ENCODE measurements around the gene STRN4.

The STRN4 gene

GRCh38 chr19:46744005-46744691, 2.1 kb downstream of the STRN4 start:
- ATAC-seq, result no peak
- TF ChIP-seq ZNF70 (CRISPR knock-in tag; IDR thresholded peaks at IDR 0.05) (no peak), BACH2 (CRISPR knock-in tag; IDR thresholded peaks at IDR 0.05; ENCODE audit: borderline replicate concordance) (no peak), CSDC2 (CRISPR knock-in tag; IDR thresholded peaks at IDR 0.05) (no peak), OSR1 (CRISPR knock-in tag; IDR thresholded peaks at IDR 0.05) (no peak), PPARA (CRISPR knock-in tag; IDR thresholded peaks at IDR 0.05; ENCODE audit: borderline replicate concordance) (no peak), ZNF8 (CRISPR knock-in tag; IDR thresholded peaks at IDR 0.05) (no peak), RARB (CRISPR knock-in tag; IDR thresholded peaks at IDR 0.05) (no peak)
- TF ChIP-seq, protein P1, sequence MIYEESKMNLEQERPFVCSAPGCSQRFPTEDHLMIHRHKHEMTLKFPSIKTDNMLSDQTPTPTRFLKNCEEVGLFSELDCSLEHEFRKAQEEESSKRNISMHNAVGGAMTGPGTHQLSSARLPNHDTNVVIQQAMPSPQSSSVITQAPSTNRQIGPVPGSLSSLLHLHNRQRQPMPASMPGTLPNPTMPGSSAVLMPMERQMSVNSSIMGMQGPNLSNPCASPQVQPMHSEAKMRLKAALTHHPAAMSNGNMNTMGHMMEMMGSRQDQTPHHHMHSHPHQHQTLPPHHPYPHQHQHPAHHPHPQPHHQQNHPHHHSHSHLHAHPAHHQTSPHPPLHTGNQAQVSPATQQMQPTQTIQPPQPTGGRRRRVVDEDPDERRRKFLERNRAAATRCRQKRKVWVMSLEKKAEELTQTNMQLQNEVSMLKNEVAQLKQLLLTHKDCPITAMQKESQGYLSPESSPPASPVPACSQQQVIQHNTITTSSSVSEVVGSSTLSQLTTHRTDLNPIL (CRISPR knock-in tag; IDR thresholded peaks at IDR 0.05; ENCODE audit: low read depth), result no peak
- TF ChIP-seq, protein P2, sequence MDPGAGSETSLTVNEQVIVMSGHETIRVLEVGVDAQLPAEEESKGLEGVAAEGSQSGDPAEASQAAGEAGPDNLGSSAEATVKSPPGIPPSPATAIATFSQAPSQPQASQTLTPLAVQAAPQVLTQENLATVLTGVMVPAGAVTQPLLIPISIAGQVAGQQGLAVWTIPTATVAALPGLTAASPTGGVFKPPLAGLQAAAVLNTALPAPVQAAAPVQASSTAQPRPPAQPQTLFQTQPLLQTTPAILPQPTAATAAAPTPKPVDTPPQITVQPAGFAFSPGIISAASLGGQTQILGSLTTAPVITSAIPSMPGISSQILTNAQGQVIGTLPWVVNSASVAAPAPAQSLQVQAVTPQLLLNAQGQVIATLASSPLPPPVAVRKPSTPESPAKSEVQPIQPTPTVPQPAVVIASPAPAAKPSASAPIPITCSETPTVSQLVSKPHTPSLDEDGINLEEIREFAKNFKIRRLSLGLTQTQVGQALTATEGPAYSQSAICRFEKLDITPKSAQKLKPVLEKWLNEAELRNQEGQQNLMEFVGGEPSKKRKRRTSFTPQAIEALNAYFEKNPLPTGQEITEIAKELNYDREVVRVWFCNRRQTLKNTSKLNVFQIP (CRISPR knock-in tag; IDR thresholded peaks at IDR 0.05; ENCODE audit: borderline replicate concordance, low read depth), result no peak

- ATAC-seq, result no peak
- no peak for TF ChIP-seq ESRRG (CRISPR knock-in tag; IDR thresholded peaks at IDR 0.05)
- no peak for TF ChIP-seq ZC3H10 (CRISPR knock-in tag; IDR thresholded peaks at IDR 0.05)
- TF ChIP-seq SNAI2 (CRISPR knock-in tag; IDR thresholded peaks at IDR 0.05), result no peak
- TF ChIP-seq ZNF565 (CRISPR knock-in tag; conservative IDR thresholded peaks at IDR 0.05; ENCODE audit: low read depth), result no peak
- TF ChIP-seq ZNF70 (CRISPR knock-in tag; IDR thresholded peaks at IDR 0.05), result no peak
- TF ChIP-seq ISL1 (CRISPR knock-in tag; IDR thresholded peaks at IDR 0.05), result no peak
- TF ChIP-seq ARNTL (CRISPR knock-in tag; IDR thresholded peaks at IDR 0.05; ENCODE audit: borderline replicate concordance, low read depth), result no peak
- no peak for TF ChIP-seq PATZ1 (CRISPR knock-in tag; IDR thresholded peaks at IDR 0.05; ENCODE audit: borderline replicate concordance)
- TF ChIP-seq, protein P2 (CRISPR knock-in tag; IDR thresholded peaks at IDR 0.05; ENCODE audit: borderline replicate concordance, low read depth), result no peak
- TF ChIP-seq BACH2 (CRISPR knock-in tag; IDR thresholded peaks at IDR 0.05; ENCODE audit: borderline replicate concordance), result no peak
- TF ChIP-seq, protein P3, sequence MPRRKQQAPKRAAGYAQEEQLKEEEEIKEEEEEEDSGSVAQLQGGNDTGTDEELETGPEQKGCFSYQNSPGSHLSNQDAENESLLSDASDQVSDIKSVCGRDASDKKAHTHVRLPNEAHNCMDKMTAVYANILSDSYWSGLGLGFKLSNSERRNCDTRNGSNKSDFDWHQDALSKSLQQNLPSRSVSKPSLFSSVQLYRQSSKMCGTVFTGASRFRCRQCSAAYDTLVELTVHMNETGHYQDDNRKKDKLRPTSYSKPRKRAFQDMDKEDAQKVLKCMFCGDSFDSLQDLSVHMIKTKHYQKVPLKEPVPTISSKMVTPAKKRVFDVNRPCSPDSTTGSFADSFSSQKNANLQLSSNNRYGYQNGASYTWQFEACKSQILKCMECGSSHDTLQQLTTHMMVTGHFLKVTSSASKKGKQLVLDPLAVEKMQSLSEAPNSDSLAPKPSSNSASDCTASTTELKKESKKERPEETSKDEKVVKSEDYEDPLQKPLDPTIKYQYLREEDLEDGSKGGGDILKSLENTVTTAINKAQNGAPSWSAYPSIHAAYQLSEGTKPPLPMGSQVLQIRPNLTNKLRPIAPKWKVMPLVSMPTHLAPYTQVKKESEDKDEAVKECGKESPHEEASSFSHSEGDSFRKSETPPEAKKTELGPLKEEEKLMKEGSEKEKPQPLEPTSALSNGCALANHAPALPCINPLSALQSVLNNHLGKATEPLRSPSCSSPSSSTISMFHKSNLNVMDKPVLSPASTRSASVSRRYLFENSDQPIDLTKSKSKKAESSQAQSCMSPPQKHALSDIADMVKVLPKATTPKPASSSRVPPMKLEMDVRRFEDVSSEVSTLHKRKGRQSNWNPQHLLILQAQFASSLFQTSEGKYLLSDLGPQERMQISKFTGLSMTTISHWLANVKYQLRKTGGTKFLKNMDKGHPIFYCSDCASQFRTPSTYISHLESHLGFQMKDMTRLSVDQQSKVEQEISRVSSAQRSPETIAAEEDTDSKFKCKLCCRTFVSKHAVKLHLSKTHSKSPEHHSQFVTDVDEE (CRISPR knock-in tag; IDR thresholded peaks at IDR 0.05), result no peak
- TF ChIP-seq ZNF8 (CRISPR knock-in tag; IDR thresholded peaks at IDR 0.05), result no peak
- no peak for TF ChIP-seq PPARA (CRISPR knock-in tag; IDR thresholded peaks at IDR 0.05; ENCODE audit: borderline replicate concordance)
- TF ChIP-seq, protein P4, sequence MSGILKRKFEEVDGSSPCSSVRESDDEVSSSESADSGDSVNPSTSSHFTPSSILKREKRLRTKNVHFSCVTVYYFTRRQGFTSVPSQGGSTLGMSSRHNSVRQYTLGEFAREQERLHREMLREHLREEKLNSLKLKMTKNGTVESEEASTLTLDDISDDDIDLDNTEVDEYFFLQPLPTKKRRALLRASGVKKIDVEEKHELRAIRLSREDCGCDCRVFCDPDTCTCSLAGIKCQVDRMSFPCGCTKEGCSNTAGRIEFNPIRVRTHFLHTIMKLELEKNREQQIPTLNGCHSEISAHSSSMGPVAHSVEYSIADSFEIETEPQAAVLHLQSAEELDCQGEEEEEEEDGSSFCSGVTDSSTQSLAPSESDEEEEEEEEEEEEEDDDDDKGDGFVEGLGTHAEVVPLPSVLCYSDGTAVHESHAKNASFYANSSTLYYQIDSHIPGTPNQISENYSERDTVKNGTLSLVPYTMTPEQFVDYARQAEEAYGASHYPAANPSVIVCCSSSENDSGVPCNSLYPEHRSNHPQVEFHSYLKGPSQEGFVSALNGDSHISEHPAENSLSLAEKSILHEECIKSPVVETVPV (CRISPR knock-in tag; IDR thresholded peaks at IDR 0.05), result no peak
Observed at GRCh38 chr19:46742926-46743480, 3.2 kb downstream of the STRN4 start.

Measured in SK-N-SH treated with all-trans-retinoic acid at 6 μM for 48 hours (cell line).